ENCODE results near the gene MTARC2.

Gene MTARC2

DNA sequence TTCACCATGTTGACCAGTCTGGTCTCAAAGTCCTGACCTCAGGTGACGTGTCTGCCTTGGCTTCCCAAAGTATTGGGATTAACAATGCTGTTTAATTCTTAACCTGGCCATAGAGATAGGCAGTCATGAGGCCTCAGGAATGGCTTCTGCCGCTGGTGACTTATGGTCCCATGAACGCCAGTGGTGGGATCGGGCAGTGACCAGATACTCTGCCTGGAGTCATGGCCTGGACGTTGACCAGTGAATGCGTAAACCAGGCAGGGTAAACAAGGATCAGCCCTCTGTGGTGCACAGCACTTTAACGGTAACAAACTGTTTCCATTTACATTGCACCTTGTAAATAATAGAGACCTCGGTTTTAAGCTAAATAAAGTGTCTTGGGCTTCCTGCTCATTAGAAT is 61.6 kb downstream of the MTARC2 start:
- Histone ChIP-seq H3K27me3 (ENCODE audit: insufficient read depth, low read length) (no peaks in the 10 kb centered on the region), H3K4me1 (ENCODE audit: insufficient read depth, low read length, severe bottlenecking) (no peaks in the 10 kb centered on the region), H3K9me2 (ENCODE audit: low read depth, low read length) (no peaks in the 10 kb centered on the region), H3K4me2 (ENCODE audit: low read length) (no peak overlapping the region), H3K9me3 (ENCODE audit: low read length) (no peaks in the 10 kb centered on the region), H3K27ac (ENCODE audit: low read depth, low read length, poor library complexity, severe bottlenecking) (no peak overlapping the region), H2AFZ (ENCODE audit: low read length) (no peak overlapping the region), H3K79me2 (ENCODE audit: insufficient read depth, low read length) (no peaks in the 10 kb centered on the region), H4K20me1 (ENCODE audit: insufficient read depth, low read length) (no peaks in the 10 kb centered on the region), H3K36me3 (ENCODE audit: insufficient read depth, low read length) (no peaks in the 10 kb centered on the region), H3K9ac (ENCODE audit: low read length) (no peak overlapping the region), H3F3A (ENCODE audit: insufficient read depth, low read length) (no peaks in the 10 kb centered on the region), H3K4me3 (ENCODE audit: low read depth, low read length, poor library complexity, severe bottlenecking) (no peak overlapping the region)
- TF ChIP-seq EZH2 (IDR thresholded peaks at IDR 0.05; ENCODE audit: borderline replicate concordance, low read length), result no peak
- TF ChIP-seq, protein P1, sequence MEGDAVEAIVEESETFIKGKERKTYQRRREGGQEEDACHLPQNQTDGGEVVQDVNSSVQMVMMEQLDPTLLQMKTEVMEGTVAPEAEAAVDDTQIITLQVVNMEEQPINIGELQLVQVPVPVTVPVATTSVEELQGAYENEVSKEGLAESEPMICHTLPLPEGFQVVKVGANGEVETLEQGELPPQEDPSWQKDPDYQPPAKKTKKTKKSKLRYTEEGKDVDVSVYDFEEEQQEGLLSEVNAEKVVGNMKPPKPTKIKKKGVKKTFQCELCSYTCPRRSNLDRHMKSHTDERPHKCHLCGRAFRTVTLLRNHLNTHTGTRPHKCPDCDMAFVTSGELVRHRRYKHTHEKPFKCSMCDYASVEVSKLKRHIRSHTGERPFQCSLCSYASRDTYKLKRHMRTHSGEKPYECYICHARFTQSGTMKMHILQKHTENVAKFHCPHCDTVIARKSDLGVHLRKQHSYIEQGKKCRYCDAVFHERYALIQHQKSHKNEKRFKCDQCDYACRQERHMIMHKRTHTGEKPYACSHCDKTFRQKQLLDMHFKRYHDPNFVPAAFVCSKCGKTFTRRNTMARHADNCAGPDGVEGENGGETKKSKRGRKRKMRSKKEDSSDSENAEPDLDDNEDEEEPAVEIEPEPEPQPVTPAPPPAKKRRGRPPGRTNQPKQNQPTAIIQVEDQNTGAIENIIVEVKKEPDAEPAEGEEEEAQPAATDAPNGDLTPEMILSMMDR (IDR thresholded peaks at IDR 0.05; ENCODE audit: low read length), result no peak

DNA sequence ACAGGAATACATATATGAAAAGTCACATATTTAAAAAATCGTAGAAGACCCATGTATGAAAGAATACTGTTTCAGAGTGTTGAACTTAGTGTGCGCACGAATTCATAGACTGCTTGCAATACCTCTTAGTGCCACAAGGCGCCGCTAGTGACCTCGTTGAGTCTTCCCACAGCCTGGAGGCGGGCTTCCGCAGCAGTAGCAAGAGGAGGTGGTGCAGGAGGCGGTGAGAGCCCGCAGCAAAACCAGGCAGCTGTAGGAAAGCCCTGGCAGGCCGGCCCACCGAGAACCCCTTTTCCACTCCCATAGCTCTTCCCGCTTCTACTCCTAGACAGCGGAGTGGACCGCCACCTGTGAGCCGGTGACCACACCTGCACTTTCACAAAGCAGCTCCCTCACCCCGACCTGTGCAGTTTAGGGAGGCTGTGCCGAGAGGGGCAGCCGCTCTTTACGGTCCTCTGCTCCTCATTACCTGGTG is 62.1 kb downstream of the MTARC2 start:
- no peaks in the 10 kb centered on the region for H3K79me2 ChIP-seq (ENCODE audit: insufficient read depth, low read length)
- peak overlapping the region; percentile 47; the same call in 1 of the 2 replicates for H3K4me2 ChIP-seq (ENCODE audit: low read length)
- H3K27me3 ChIP-seq (ENCODE audit: insufficient read depth, low read length), result no peaks in the 10 kb centered on the region
- no peaks in the 10 kb centered on the region for H4K20me1 ChIP-seq (ENCODE audit: insufficient read depth, low read length)
- H3F3A ChIP-seq (ENCODE audit: insufficient read depth, low read length), result no peaks in the 10 kb centered on the region
- no peaks in the 10 kb centered on the region for H3K4me1 ChIP-seq (ENCODE audit: insufficient read depth, low read length, severe bottlenecking)
- no peak overlapping the region for H3K27ac ChIP-seq (ENCODE audit: low read depth, low read length, poor library complexity, severe bottlenecking)
- no peak overlapping the region; the same call in 1 of the 2 replicates for H3K9ac ChIP-seq (ENCODE audit: low read length)
- H3K9me2 ChIP-seq (ENCODE audit: low read depth, low read length), result no peaks in the 10 kb centered on the region
- H2AFZ ChIP-seq (ENCODE audit: low read length), result no peak overlapping the region
- TF ChIP-seq, protein P1 (IDR thresholded peaks at IDR 0.05; ENCODE audit: low read length), result peak; percentile 78
- no peak for TF ChIP-seq EZH2 (IDR thresholded peaks at IDR 0.05; ENCODE audit: borderline replicate concordance, low read length)
- no peaks in the 10 kb centered on the region for H3K9me3 ChIP-seq (ENCODE audit: low read length)
- no peaks in the 10 kb centered on the region for H3K36me3 ChIP-seq (ENCODE audit: insufficient read depth, low read length)
- H3K4me3 ChIP-seq (ENCODE audit: low read depth, low read length, poor library complexity, severe bottlenecking), result no peak overlapping the region

DNA sequence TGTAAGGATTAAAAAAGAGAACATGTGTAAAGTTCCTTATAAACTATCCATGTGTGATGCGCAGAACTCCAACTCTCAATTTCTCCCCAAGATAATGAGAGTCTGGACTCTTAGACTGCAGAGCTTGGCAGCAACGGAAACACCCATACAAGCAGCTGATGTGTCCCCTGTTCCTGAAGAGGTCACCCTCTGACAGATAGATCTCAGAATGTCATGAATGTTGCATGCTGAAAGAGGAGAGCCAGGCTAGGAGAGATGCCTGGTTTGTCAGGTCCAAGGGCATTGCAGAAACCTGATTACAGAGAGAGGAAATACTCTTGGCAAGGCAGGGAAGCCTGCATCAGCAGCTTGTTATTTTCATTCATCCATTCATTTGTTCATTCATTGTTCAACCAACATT is 62.8 kb downstream of the MTARC2 start:
- H3K27ac ChIP-seq (ENCODE audit: low read depth, low read length, poor library complexity, severe bottlenecking), result no peak overlapping the region
- H3K27me3 ChIP-seq (ENCODE audit: insufficient read depth, low read length), result no peaks in the 10 kb centered on the region
- H3K9me3 ChIP-seq (ENCODE audit: low read length), result no peaks in the 10 kb centered on the region
- no peak overlapping the region for H2AFZ ChIP-seq (ENCODE audit: low read length)
- H3K9ac ChIP-seq (ENCODE audit: low read length), result no peak overlapping the region
- H3K4me3 ChIP-seq (ENCODE audit: low read depth, low read length, poor library complexity, severe bottlenecking), result no peak overlapping the region
- no peaks in the 10 kb centered on the region for H3F3A ChIP-seq (ENCODE audit: insufficient read depth, low read length)
- H4K20me1 ChIP-seq (ENCODE audit: insufficient read depth, low read length), result no peaks in the 10 kb centered on the region
- no peaks in the 10 kb centered on the region for H3K36me3 ChIP-seq (ENCODE audit: insufficient read depth, low read length)
- TF ChIP-seq, protein P1 (IDR thresholded peaks at IDR 0.05; ENCODE audit: low read length), result no peak
- TF ChIP-seq EZH2 (IDR thresholded peaks at IDR 0.05; ENCODE audit: borderline replicate concordance, low read length), result no peak
- no peaks in the 10 kb centered on the region for H3K9me2 ChIP-seq (ENCODE audit: low read depth, low read length)
- no peaks in the 10 kb centered on the region for H3K4me1 ChIP-seq (ENCODE audit: insufficient read depth, low read length, severe bottlenecking)
- no peaks in the 10 kb centered on the region for H3K79me2 ChIP-seq (ENCODE audit: insufficient read depth, low read length)
- H3K4me2 ChIP-seq (ENCODE audit: low read length), result no peak overlapping the region
